K562 (cell line): ENCODE results near the gene ENOSF1. TPM values are rescaled to one million over a fixed set of nuclear protein-coding genes. Genes with fewer than 3 reads are reported as not detected.

ENCODE experiments used
- ATAC-seq: fragments of 200-7000 bp; cut with Tn5 transposase; 3 replicates; pipeline ENCODE4 v1.9.1; 2020; ENCODE audit warnings: moderate library complexity
- BruUV-seq: library from RNA; stranded (reverse); fragments of 400-500 nt; replicated peaks from 2 replicates; lab custom pipeline; 2021; lab: Mats Ljungman, UMichigan
- CTCF ChIA-PET: fragments of 300-600 bp; formaldehyde crosslinking; extraction: SDS; loops from one replicate; lab custom pipeline; 2021; ENCODE audit warnings: low intra/inter-chr PET ratio; lab: Yijun Ruan, JAX
- POLR2A ChIA-PET: fragments of 300-600, 350-650 bp; sonication (Branson Sonifier 250); formaldehyde crosslinking; extraction: SDS; loops from one replicate; lab custom pipeline; 2021; ENCODE audit warnings: antibody characterized with exemption, inconsistent platforms; lab: Yijun Ruan, JAX
- DNase-seq, 4 experiments: peaks; one replicate each; pipeline versions ENCODE4 v3.0.0 to v3.0.0-alpha.2; 2011 to 2018; ENCODE audit warnings: low spot score in 3 of 4, mixed read lengths in 3 of 4; ENCODE audit errors: extremely low read depth in 1 of 4
- FAIRE-seq: peaks from 2 replicates; lab custom pipeline; 2011; peaks lifted over from hg19 to GRCh38; lab: Jason Lieb, UNC
- H2AFZ ChIP-seq: 2 replicates; pipeline ENCODE4 v1.6.0; 2011; ENCODE audit warnings: low read depth, low read length, control low read depth, inconsistent platforms
- H3K27ac ChIP-seq: fragments of 200-600 bp; 3 replicates; pipeline ENCODE4 v1.8.0; 2011; ENCODE audit warnings: low read depth, mild to moderate bottlenecking, control low read depth, inconsistent platforms, low read length, moderate library complexity, mixed read lengths; ENCODE audit errors: extremely low read depth
- H3K27me3 ChIP-seq, 2 experiments: fragments of 300-600 bp in 1 of 2; 2 replicates in 1 of 2; 3 replicates in 1 of 2; pipeline versions ENCODE4 v1.6.0 to v1.8.0; 2011; ENCODE audit warnings: inconsistent platforms in 2 of 2, low read length in 2 of 2, mild to moderate bottlenecking in 1 of 2, mixed read lengths in 1 of 2, moderate library complexity in 1 of 2; ENCODE audit not compliant: control insufficient read depth in 2 of 2, insufficient read depth in 2 of 2
- H3K36me3 ChIP-seq: fragments of 300-600 bp; 3 replicates; pipeline ENCODE4 v1.8.0; 2011; ENCODE audit warnings: mild to moderate bottlenecking, low read length, inconsistent platforms; ENCODE audit not compliant: control insufficient read depth, insufficient read depth
- H3K4me1 ChIP-seq, 2 experiments: fragments of 200-600 bp in 1 of 2; replicated peaks in 1 of 2; 2 replicates in 1 of 2; 3 replicates in 1 of 2; pipeline versions ENCODE4 v1.5.1 to v1.8.0; 2011; ENCODE audit warnings: inconsistent platforms in 2 of 2, low read length in 2 of 2, mild to moderate bottlenecking in 1 of 2, mixed read lengths in 1 of 2, moderate library complexity in 1 of 2; ENCODE audit not compliant: control insufficient read depth in 2 of 2, insufficient read depth in 2 of 2
- H3K4me2 ChIP-seq: 2 replicates; pipeline ENCODE4 v1.6.1; 2011; ENCODE audit warnings: low read length, control low read depth, inconsistent platforms, mixed read lengths; ENCODE audit not compliant: insufficient read depth
- H3K4me3 ChIP-seq: fragments of 200-600 bp; sonication (generic), shearing (Covaris generic); 2 replicates; pipeline ENCODE4 v1.5.1; 2016; ENCODE audit warnings: control low read depth, inconsistent platforms
- H3K79me2 ChIP-seq: fragments of 200-600 bp; 3 replicates; pipeline ENCODE4 v1.8.0; 2011; ENCODE audit warnings: low read length, inconsistent platforms; ENCODE audit not compliant: control insufficient read depth, insufficient read depth
- H3K9ac ChIP-seq, 2 experiments: 2 replicates each; pipeline versions ENCODE4 v1.6.0 to v1.6.1; 2011; ENCODE audit warnings: low read depth in 2 of 2, low read length in 2 of 2, control low read depth in 1 of 2, inconsistent platforms in 1 of 2, mild to moderate bottlenecking in 1 of 2, mixed read lengths in 1 of 2; ENCODE audit not compliant: insufficient read depth in 1 of 2
- H3K9me1 ChIP-seq: one replicate; pipeline ENCODE4 v1.6.0; 2011; ENCODE audit warnings: inconsistent platforms, mild to moderate bottlenecking, low read length, moderate library complexity; ENCODE audit not compliant: control insufficient read depth, insufficient read depth
- H3K9me3 ChIP-seq: replicated peaks from 2 replicates; pipeline ENCODE4 v1.5.1; 2011; ENCODE audit warnings: low read depth, low read length, inconsistent platforms; ENCODE audit not compliant: control insufficient read depth, insufficient read depth
- H4K20me1 ChIP-seq: replicated peaks from 2 replicates; pipeline ENCODE4 v1.6.1; 2011; ENCODE audit warnings: low read length, inconsistent platforms, mixed read lengths; ENCODE audit not compliant: control insufficient read depth, insufficient read depth
- HDAC1 ChIP-seq, 2 experiments: fragments of 450-650 bp; IDR thresholded peaks; 2 replicates each; pipeline ENCODE4 v1.6.1; 2016 to 2017; ENCODE audit warnings: inconsistent platforms in 1 of 2, mild to moderate bottlenecking in 1 of 2, moderate library complexity in 1 of 2
- HLTF ChIP-seq: fragments of 450-650 bp; IDR thresholded peaks from 2 replicates; pipeline ENCODE4 v1.6.1; 2016
- LARP7 ChIP-seq: fragments of 450-650 bp; IDR thresholded peaks from 2 replicates; pipeline ENCODE4 v1.6.1; 2016
- POLR2A ChIP-seq: fragments of 450-650 bp; conservative IDR thresholded peaks from 2 replicates; pipeline ENCODE4 v1.6.1; 2016
- POLR2B ChIP-seq: fragments of 450-650 bp; IDR thresholded peaks from 2 replicates; pipeline ENCODE4 v1.6.1; 2018; ENCODE audit warnings: low read depth; ENCODE audit not compliant: partially characterized antibody
- POLR3A ChIP-seq: IDR thresholded peaks from 2 replicates; pipeline ENCODE4 v1.6.1; 2011; ENCODE audit warnings: borderline replicate concordance, mild to moderate bottlenecking, moderate library complexity; ENCODE audit not compliant: insufficient read length, insufficient read depth; ENCODE audit errors: extremely low read depth
- SETDB1 ChIP-seq: IDR thresholded peaks from one replicate; pipeline ENCODE4 v1.6.1; 2012; ENCODE audit warnings: low read length, control low read depth, inconsistent platforms
- SMAD3 ChIP-seq: fragments of 450-650 bp; formaldehyde crosslinking; conservative IDR thresholded peaks from 2 replicates; pipeline ENCODE4 v1.4.0; 2020; ENCODE audit warnings: mild to moderate bottlenecking
- SPI1 ChIP-seq: IDR thresholded peaks from 2 replicates; pipeline ENCODE4 v1.6.1; 2011; ENCODE audit warnings: low read depth, low read length, control low read depth, borderline replicate concordance
- TRIM28 ChIP-seq: fragments of 450-650 bp; IDR thresholded peaks from 2 replicates; pipeline ENCODE4 v1.6.1; 2017
- ZNF354B ChIP-seq: fragments of 250-450 bp; sonication (Bioruptor Pico); IDR thresholded peaks from 2 replicates; pipeline ENCODE4 v1.4.0; 2020
- ZNF766 ChIP-seq: fragments of 200-800 bp; sonication (Bioruptor generic); conservative IDR thresholded peaks from 2 replicates; pipeline ENCODE4 v1.6.1; 2016; ENCODE audit warnings: missing genetic modification characterization, missing compliant biosample characterization
- ZSCAN32 ChIP-seq: fragments of 450-650 bp; formaldehyde crosslinking; IDR thresholded peaks from 2 replicates; pipeline ENCODE4 v1.4.0; 2020; ENCODE audit warnings: mild to moderate bottlenecking, moderate library complexity
- WGBS: fragments of 100-300 bp; shearing (Covaris generic); methylation state at CpG from one replicate; pipeline ENCODE4 v1.1.6; 2016; ENCODE audit warnings: low coverage, mixed read lengths; ENCODE audit not compliant: insufficient coverage; ENCODE audit errors: missing lambda C conversion rate; 5-methylcytosine and 5-hydroxymethylcytosine counted together
- in situ Hi-C: fragments of 300-500 bp; cut with MboI; formaldehyde crosslinking; loops from 4 replicates; pipeline ENCODE4 v1.15.0; 2018; ENCODE audit warnings: inconsistent platforms, mixed read lengths
- intact Hi-C: fragments of 100-400 bp; cut with micrococcal nuclease; formaldehyde crosslinking; loops from 2 replicates; pipeline ENCODE4 v1.14.2; 2022
- polyA plus RNA-seq, 8 experiments: library from polyadenylated mRNA; depleted of rRNA in 4 of 8; stranded (reverse) in 5 of 8; unstranded in 3 of 8; fragments of >200 nt; fragmentation: Nextera tagmentation in 2 of 8; fragmentation: Illumina TruSeq in 1 of 8; extraction: Ambion mirVana in 2 of 8; extraction: Trizol in 1 of 8; gene quantifications; 2 replicates each; pipeline versions ENCODE4 v1.2.1 to v1.2.3, GENCODE V29; 2011 to 2014; ENCODE audit warnings: inconsistent platforms in 1 of 8, missing spikeins in 1 of 8
- total RNA-seq, 7 experiments: library from RNA; depleted of rRNA in 6 of 7; stranded (reverse); fragments of >200 nt in 6 of 7; fragmentation: Illumina TruSeq in 2 of 7; extraction: Trizol in 2 of 7; gene quantifications; 2 replicates each; pipeline versions ENCODE4 v1.2.1 to v1.2.3, GENCODE V29; 2011 to 2021; ENCODE audit warnings: low replicate concordance in 1 of 7
- TF ChIP-seq, protein P1 (sequence below): fragments of 250-450 bp; sonication (Bioruptor Pico); IDR thresholded peaks from 2 replicates; pipeline ENCODE4 v1.4.0; 2020; ENCODE audit warnings: mild to moderate bottlenecking, moderate library complexity, borderline replicate concordance

ENOSF1 gene
- total and polyA plus RNA-seq, 9 of the 15 experiments (the other 6 are each of a cell fraction or from before 2014, with no cell fraction given) = 15.5 to 66.4 (median 46.5) TPM

DNA sequence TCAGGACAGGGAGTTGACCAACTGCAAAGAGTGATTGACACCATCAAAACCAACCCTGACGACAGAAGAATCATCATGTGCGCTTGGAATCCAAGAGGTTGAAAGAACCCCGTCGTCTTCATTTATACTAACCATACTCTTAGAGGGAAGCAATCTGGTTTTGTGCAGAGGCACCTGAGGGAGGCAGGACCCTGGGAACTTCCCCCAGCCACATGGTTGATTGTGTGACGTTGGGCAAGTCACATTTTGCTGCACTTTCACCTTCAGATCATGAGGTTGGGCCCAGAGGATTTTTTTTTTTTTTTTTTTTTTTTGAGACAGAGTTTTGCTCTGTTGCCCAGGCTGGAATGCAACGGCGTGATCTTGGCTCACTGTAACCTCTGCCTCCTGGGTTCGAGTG lies 43.4 kb downstream of the ENOSF1 start:
- Histone ChIP-seq H3K9me1 (no peaks in the 10 kb centered on the region), H2AFZ (no peak overlapping the region), H3K9ac (no peak overlapping the region), H3K4me3 (no peak overlapping the region), H3K27me3 (no peaks in the 10 kb centered on the region), H3K27ac (no peak overlapping the region), H4K20me1 (peaks cover 9% of the 10 kb centered on the region; the same call in 1 of the 2 replicates), H3K4me2 (no peak overlapping the region), H3K79me2 (peaks cover 32% of the 10 kb centered on the region), H3K9me3 (no peaks in the 10 kb centered on the region), H3K4me1 (no peaks in the 10 kb centered on the region), H3K36me3 (peaks cover 77% of the 10 kb centered on the region)
- ChIA-PET CTCF (no interaction called here), POLR2A (interaction anchor here (1.8 kb wide), 1 partner anchor 11 kb away, joined by 12 read pairs; the partner anchor contains the start of gene TYMS)
- FAIRE-seq = no peak
- ATAC-seq = no peak; the same call in 2 of the 3 replicates
- DNase-seq = no peak
- intact Hi-C loops = no loop called here
- in situ Hi-C loops = no loop called here
- TF ChIP-seq ZNF354B (CRISPR knock-in tag) = no peak
- peak; percentile 7; the same call in 1 of the 2 replicates for TF ChIP-seq POLR2A
- peak; percentile 4 for TF ChIP-seq POLR2B
- no peak for TF ChIP-seq POLR3A
- BruUV-seq = no TSS peak
- 89% methylated on average over 8 of the region's 8 CpGs for WGBS

DNA sequence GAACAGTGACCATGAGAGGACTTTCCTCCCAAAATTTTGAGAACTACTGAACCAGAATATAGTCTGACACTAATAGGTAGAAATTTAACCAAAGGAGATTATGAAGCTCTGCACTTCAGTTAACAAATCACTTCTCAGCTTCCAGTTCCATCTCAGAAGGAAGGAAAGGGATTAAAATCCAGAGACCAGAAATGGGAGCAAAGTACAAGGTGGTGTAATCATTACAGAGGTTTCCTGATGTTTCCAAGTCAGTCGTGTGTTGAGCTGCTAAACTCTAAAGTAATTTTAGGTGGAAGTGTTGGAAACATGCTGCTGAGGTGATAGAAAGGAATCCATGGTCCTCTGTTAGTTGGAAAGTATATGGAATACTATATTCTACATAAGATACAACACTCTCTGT lies 44.2 kb downstream of the ENOSF1 start:
- FAIRE-seq = no peak
- CTCF ChIA-PET = no interaction called here
- intact Hi-C loops = no loop called here

More for the DNA sequence above, 44.2 kb downstream of the ENOSF1 start:
- WGBS = 50% methylated on average over 1 of the region's 1 CpG
- H3K27ac ChIP-seq = no peak overlapping the region
- in situ Hi-C loops = no loop called here
- peaks cover 69% of the 10 kb centered on the region for H3K36me3 ChIP-seq
- H3K4me1 ChIP-seq = no peaks in the 10 kb centered on the region
- no peaks in the 10 kb centered on the region for H3K27me3 ChIP-seq
- no peaks in the 10 kb centered on the region for H3K9me1 ChIP-seq
- BruUV-seq = no TSS peak
- H3K9me3 ChIP-seq = no peaks in the 10 kb centered on the region
- H3K4me2 ChIP-seq = no peak overlapping the region
- TF ChIP-seq SETDB1 (no peak), LARP7 (no peak), TRIM28 (no peak), HDAC1 (IDR thresholded peaks at IDR 0.05) (no peak), SPI1 (no peak), ZNF766 (no peak), SMAD3 (no peak), HLTF (no peak), ZSCAN32 (CRISPR knock-in tag) (no peak)
- TF ChIP-seq, protein P1, sequence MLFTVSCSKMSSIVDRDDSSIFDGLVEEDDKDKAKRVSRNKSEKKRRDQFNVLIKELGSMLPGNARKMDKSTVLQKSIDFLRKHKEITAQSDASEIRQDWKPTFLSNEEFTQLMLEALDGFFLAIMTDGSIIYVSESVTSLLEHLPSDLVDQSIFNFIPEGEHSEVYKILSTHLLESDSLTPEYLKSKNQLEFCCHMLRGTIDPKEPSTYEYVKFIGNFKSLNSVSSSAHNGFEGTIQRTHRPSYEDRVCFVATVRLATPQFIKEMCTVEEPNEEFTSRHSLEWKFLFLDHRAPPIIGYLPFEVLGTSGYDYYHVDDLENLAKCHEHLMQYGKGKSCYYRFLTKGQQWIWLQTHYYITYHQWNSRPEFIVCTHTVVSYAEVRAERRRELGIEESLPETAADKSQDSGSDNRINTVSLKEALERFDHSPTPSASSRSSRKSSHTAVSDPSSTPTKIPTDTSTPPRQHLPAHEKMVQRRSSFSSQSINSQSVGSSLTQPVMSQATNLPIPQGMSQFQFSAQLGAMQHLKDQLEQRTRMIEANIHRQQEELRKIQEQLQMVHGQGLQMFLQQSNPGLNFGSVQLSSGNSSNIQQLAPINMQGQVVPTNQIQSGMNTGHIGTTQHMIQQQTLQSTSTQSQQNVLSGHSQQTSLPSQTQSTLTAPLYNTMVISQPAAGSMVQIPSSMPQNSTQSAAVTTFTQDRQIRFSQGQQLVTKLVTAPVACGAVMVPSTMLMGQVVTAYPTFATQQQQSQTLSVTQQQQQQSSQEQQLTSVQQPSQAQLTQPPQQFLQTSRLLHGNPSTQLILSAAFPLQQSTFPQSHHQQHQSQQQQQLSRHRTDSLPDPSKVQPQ (CRISPR knock-in tag) = no peak
- H3K79me2 ChIP-seq = peaks cover 33% of the 10 kb centered on the region
- no peak overlapping the region for H3K9ac ChIP-seq
- H3K4me3 ChIP-seq = no peak overlapping the region
- POLR2A ChIA-PET = interaction anchor here (1.4 to 1.8 kb wide), 2 partner anchors 10 kb away, joined by 4 to 12 read pairs; partner anchors contain the start of gene TYMS
- DNase-seq = no peak
- peaks cover 9% of the 10 kb centered on the region; the same call in 1 of the 2 replicates for H4K20me1 ChIP-seq
- no peak overlapping the region for H2AFZ ChIP-seq
- ATAC-seq = no peak
